Sigmoid colon (tissue), 3 donors: ENCODE measurements around the gene SYCN.

Source experiments
- CTCF ChIP-seq, 4 experiments: fragments of 450-650 bp in 3 of 4; fragments of 200-600 bp in 1 of 4; IDR thresholded peaks; one replicate each; pipeline ENCODE4 v1.5.1; 2016 to 2019; ENCODE audit warnings: antibody characterized with exemption in 4 of 4, mild to moderate bottlenecking in 3 of 4, moderate library complexity in 2 of 4
- POLR2A ChIP-seq, 2 donors: fragments of 450-650 bp; IDR thresholded peaks; one replicate each; pipeline ENCODE4 v1.6.1; 2016; ENCODE audit warnings: antibody characterized with exemption in 2 of 2, mild to moderate bottlenecking in 2 of 2, moderate library complexity in 2 of 2

- TF ChIP-seq CTCF (IDR thresholded peaks at IDR 0.05) (no peak), POLR2A (IDR thresholded peaks at IDR 0.05) (no peak)
Observed at GRCh38 chr19:39157997-39158389, 46.1 kb downstream of the SYCN start.
